HG02870 (cell line): ENCODE data around the gene POLR2M.

ENCODE experiments used
- ATAC-seq: cut with Tn5 transposase; IDR thresholded peaks from one replicate; pipeline ENCODE4 v1.9.1; 2021; ENCODE audit warnings: mild to moderate bottlenecking, moderate library complexity; ENCODE audit not compliant: unreplicated experiment

POLR2M gene

DNA sequence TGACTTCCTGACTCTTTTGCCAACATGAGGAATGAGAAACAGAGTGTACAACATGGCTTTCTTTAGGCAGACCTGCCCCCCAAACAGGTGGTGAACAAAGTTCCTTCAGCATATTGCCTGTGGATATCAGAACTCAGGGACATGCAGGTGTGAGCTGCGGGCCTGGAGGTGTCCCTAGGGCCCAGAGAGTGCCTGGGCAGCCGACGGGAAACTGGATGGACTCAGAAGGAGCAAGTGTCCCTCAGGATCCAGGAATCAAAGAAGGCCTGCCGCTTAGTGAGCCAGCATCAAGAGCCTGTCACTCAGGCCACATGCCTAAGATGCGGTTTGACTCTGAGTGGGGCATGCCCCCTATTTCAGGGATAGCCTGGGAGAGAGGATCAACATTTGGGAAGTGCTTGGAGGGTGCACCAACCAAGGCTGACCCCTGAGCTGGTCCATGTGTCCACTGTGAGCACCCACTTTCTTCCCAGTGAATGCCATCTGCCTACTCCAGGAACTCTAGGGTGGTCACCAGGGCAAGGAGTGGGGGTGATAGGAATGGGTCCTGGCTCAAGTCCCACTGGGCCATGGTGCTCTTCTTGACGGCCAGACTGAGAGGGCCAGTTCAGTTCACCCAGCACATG, 16.1 kb upstream of the POLR2M start:
- ATAC-seq: no peak

DNA sequence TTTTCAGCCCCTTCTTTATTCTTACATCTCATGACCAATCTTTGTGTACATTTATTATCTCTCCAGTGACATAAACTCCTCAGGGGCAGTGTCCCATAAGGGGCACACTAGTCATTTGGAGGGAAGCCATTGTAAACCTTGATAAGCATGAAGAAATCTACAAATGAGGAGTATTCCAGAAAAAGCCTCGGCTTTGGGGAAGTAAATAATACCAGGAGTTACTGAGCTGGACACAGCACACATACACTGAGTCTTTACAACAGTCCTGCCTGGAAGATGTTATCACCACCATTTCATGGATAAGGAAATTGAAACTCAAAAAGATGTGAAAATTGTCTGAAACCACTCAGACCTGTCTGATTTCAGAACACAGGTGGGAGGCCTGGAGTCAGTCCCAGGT, 15.4 kb upstream of the POLR2M start:
- ATAC-seq: no peak

DNA sequence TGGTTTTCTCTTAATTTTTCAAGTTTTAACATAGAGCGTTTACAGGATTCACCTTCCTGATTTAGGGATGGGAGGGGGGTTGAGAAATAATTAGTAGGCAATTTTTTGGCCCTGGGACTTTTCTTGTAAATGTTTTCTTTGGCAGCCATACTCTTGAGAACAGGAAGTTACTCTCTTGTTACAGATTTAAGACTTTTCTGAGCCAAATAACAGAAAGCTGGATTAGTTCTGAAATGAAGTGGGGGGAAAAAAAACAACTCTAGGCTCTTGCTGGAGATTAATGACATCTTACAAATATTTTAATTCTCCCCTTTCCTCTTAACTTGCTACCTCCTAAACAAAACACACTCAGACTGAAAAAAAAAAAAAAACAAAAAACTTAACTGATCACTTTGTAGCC, 13.8 kb upstream of the POLR2M start:
- no peak for ATAC-seq

DNA sequence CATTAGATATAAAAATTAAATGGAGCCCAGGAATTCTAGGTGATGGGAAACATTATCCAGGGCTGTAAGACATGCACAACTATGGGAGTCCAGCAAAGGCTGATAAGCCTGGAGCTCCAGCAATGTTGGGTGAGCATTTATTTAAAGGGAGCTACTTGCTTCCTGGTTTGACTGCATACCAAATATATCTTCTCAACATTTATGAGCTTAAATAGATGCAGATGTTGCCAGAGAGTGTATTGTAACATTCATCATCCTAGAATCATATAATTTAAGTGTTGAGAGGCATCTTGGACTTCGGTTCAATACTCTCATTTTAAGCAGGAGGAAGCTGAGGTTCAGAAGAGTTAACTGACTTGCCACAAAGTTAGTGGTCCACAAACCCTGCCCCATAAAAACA, 12.2 kb upstream of the POLR2M start:
- no peak for ATAC-seq

DNA sequence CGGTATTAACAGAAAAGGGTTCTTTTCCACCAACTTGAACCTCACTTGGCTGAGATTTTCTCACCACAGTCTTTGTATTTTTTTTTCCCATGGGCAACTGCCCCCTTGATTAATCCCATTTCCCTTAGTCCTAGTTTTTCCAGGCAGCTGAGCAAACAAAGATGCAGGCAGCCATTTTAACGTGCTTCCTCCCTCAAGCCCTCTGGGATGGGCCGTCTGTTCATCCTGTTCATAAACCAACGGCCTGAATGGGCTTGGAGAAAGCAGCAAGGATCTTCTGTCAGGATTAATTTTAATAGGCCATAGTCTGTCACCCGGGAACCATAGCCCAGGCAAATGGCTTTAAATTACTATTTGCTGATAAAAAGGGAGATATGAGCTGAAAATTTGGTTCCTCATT, 10.4 kb upstream of the POLR2M start:
- no peak for ATAC-seq

DNA sequence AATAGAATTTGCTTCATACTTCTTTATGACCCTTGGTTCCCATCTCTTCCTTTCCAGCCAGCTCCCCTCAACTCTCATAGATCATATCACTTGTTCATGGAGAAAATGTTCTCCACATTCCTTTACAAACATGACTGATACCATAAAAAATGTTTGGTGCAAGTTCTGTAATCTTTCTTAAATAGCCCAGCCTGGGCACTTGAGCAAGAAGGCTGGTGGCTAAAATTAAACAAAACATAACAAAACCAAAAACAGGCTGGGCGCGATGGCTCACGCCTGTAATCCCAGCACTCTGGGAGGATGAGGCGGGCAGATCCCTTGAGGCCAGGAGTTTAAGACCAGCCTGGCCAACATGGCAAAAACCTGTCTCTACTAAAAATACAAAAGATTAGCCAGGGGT, 8.9 kb upstream of the POLR2M start:
- ATAC-seq: no peak

DNA sequence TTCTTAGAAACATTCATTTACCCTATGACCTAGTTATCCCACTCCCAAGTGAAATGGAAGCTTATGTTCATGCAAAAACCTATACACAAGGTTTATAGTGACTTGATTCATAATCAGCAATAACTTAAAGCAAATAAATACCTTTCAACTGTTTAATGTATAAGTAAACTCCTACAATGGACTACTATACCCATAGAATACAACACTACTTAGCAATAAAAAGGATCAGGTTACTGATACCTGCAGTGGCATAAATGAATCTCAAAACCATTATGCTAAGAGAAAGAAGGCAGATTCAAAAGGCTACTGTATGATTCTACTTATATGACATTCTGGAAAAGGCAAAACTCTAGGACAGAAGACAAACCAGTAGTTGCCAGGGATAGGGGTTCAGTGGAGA, 8.3 kb upstream of the POLR2M start:
- no peak for ATAC-seq

DNA sequence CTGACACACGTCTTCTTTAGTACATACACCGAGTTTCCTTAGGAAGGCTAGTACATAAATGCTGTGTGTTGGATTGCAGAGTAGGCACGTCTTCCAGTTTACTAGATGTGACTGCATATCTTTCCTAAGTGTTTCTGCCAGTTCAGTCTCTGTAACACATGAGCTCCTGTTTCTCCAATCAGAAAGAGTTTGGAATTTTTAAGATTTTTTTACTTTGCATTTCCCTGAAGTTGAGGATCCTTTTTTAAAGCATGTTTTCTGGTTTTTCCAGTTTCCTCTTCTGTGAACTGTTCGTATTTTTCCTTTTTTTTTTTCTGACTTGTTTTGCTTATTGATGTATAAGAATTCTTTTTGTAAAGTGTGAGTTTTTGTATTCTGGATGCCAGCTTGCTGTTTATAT, 7.5 kb upstream of the POLR2M start:
- ATAC-seq: no peak

DNA sequence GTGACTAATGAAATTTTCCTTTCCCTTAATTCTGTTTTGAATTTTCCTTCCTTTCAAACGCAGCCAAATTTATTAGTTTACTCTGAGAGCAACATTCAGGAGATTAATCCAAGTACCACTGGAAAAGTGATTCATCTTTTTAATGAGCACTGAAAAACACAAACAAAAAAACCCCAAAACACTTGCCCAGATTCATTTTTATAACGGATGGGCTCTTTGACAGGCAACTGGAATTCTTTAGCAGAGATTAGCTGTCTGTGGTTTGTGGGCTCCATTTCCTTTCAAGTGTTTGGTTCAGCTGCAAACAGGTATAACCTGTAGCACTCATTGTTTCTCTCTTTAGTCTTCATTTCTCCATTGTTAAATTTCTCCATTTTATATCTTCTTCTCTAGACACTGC, 3.1 kb upstream of the POLR2M start:
- no peak for ATAC-seq

DNA sequence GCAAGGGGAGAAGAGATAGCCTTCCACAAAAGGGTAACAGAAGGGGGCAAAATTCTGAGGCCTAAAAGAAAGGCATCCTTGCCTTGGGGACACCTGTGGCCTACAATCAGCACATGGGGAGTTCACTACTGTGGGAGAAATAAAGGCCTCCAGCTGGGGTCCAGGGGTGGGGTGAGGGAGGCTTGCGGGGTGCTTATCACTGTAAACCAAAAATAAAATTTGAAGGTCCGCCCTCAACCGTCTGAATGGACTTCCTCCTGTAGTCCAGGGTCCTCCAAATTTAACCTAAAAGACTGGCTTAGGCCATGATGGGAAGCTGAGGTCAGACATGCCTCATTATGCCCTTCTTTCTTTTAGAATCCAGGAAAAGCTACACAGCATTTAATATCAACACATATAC, 2.1 kb upstream of the POLR2M start:
- no peak for ATAC-seq

DNA sequence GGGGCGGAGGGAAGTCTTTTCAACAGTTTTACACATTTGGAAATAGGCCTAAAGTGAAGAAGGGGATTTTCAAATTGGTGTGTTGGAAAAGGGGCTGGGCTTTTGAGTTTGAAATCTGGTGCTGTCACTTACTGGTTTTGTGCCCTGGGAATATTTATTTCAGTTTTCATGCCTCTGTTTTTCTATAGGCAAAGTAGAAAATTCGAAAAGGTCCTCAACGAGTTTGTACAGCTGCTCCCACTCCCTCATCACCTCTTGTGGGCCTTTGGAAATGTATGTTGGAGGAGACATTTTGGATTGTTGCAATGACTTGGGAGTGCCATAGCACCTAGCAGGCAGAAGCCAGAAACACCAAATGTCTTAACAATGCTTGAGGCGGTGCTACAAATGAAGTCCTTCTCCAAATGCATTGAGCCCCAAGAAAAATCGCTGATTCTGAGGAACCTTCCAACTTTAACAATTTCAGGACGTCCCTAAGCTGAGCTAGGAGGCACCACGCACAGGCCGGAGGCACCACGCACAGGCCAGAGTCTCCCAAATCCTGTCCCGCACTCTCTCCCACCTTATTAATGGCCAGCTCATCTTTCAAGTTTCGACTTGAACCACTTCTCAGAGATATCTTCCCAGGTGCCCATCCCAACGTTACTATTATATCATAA, 639 bp upstream of the POLR2M start:
- no peak for ATAC-seq

DNA sequence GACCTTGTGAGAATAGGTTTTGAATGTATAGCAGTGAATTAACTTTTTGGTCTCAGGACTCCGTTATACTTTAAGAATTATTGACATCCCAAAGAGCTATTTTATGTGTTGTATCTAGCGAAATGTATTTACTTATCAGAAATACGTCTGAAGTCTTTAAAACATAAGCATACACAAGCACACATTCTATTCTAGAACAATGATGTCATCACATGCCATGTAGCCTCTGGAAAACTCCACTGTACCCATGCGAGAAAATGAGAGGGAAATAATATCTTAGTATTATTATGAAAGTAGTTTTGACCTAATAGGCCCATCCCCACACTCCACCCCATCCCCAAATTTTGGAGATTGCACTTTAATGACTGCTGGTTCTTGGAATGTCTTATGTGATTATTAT, 1.5 kb downstream of the POLR2M start:
- ATAC-seq: no peak

DNA sequence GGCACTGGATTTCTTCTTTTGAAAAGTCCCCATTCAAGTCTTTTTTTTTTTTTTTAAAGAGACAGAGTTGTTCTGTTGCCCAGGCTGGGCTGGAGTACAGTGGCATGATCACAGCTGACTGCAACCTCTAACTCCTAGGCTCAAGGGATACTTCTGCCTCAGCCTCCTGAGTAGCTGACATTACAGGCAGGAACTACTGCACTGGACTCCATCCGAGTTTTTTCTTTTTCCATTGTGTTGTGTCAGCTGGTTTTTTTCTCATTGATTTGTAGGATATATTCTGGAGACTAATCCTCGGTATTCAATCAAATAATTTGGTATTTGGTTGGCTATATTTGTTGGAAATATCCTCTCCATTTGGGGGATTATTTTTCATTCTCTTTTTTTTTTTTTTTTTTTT, 11.8 kb downstream of the POLR2M start:
- no peak for ATAC-seq

DNA sequence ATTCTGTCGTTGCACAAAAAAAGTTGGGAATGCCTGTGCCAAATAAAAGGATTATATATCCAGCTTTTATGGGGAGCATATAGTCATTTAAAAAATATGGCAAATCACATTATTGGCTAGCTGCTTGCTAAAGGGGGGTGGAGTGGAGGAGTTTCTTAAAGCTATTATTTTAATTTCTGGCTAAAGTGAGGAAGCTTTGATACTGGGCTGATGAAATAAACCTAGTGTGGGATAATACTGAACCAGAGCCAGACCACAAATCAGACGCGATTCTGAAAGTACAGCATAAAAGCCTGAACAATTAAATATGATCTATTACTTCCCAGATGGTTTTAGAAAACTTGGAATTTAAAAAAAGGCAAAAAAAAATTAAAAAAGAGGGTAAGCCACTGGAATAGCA, 14.4 kb downstream of the POLR2M start:
- ATAC-seq: no peak

DNA sequence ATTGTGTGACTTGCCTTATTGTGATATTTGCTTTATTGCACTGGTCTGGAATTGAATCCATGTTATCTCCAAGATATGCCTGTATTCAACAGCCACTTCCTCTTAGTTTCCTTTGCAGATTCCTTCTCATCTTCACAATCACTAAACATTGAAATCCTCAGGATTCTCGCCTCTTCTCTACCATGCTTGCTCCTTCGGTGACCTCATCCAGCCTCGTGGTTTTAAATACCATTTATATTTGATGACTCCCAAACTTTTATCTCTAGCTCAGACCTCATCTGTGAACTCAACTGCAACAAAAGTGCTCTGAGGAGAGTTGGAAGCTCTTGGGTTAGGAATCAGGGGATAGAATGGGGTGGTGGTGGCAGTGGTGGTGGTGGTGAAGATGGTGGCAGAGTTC, 19.9 kb downstream of the POLR2M start:
- no peak for ATAC-seq

DNA sequence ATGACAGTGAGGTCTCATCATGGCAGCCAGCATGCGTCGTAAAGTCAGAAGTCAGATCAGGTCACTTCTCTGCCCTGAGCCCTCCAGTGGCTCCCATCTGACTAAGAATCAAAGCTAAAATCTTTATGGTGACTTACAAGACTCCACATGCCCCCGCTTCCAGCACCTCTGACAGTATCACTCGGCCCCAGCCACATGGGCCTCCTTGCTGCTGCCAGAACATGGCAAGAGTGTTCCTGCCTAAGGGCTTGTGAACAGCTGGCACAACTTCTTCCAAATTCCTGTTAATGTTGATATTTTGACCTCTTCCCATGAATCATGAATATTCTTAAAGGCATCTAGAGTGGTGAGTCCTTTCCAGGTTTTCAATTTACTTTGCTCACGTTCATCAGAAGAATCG, 20.5 kb downstream of the POLR2M start:
- ATAC-seq: no peak

DNA sequence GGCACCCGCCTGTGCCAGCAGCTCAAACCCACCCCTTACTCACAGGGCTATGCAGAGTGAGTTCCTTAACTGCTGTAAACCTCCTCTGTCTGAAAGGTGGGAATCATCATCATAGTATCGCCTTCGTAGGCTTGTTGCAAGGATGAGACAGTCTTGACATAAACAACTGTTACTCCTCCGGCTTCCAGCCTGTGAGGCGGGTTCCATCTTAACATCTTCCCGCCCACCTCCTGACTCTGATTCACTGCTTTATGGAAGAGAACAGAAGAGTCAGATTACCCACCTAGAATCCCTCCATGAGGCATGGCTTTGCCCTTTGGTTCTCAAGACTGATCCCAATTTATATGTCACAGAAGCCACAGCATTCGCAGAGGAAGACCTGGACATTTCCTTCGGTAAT, 21.9 kb downstream of the POLR2M start:
- no peak for ATAC-seq

DNA sequence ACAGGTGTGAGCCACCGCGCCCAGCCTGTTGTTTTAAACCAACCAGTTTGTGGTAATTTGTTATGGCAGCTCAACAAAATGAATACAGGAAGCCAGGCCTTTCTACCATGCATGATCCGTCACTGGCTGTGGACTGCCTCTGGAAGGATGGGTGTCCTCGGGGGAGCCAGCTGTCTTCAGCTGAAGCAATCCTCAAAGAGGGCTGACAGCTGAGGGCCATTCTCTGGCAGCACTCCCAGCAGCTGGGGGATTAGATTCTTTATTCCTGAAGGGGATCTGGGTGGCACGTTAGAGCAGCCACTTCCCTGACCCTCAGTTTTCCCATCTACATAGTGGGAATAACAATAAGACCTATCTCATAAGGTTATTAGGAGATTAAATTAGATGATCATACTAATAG, 24.4 kb downstream of the POLR2M start:
- ATAC-seq: no peak

DNA sequence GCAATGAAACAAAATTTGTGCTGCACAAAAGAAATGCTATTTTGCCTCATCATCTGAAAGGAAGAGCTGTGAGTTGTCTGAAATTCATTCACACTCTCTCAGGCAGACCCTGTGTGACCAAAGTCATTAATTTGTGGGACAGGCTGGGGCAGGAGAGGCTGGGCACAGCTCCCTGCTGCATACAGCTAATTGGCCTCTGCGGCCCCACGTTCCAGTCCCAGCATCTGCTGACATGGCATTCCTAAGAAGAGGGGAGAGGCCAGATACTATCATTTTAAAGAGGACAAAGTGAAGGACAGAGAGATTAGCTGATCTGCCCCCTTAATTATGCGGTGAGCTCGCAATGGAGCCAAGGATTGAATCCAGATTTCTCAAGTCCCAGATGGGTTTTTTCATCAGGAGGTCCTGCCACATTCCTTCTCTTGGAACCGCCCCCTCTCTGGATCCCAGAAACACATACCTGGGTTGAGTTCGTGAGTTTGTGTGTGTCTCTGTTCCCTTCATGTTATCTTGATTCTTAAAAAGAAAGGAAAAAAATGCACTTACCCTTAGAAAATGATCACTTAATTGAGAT, 25.1 kb downstream of the POLR2M start:
- no peak for ATAC-seq

DNA sequence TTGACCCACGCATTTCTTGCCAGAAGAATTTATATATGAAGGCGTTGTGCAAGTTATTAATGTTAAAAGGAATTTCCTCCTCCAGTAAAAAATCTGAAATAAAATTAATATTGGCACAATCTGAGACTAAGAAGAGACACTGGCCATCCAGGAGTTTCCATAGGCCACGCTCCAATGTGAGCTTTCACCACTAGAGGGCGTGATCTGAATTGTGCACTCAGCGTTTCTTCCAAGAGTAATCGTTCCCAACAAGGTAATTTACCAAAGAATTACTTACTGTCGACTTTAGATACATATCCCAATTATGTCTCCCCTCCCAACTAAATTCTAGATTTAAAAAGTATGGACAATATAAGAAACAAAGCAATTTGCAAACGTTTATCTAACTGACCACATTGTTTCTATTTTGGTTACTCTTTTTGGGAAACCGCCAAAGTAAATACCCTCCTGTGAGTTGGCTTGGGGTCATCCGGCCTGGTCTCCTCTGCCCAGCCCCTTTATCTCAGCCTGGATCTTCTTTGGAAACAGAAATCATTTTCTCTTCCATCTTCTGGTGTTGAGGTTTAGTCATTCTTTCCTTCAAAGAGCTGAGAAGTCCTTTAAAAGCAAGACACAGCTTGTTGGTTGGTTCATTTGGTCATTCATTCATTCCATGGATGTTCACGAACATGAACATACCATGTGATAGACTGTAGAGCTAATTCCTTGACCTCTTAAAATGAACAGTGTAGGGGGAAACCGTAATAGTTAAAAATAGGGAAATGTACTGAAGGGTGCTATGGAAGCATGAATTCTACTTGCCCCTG, 26.2 kb downstream of the POLR2M start:
- ATAC-seq: no peak

DNA sequence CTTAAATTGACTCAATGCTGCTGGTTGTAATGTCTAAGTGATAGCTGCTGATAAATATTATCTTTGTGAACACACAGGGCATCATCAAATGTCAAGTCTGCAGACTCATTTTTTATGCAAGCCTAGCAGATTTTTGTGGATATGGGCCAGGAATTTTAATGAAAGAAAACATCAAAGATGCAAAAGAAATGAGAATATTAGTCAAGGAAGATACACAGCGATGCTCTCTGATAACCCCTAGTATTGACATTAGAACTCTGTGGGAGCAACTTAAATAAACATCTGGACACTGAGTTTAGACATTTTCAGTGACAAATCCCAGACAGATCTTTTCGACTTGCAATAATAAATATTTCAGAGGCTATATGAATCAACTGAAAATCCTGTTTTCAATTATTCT, 28.3 kb downstream of the POLR2M start:
- ATAC-seq: no peak

DNA sequence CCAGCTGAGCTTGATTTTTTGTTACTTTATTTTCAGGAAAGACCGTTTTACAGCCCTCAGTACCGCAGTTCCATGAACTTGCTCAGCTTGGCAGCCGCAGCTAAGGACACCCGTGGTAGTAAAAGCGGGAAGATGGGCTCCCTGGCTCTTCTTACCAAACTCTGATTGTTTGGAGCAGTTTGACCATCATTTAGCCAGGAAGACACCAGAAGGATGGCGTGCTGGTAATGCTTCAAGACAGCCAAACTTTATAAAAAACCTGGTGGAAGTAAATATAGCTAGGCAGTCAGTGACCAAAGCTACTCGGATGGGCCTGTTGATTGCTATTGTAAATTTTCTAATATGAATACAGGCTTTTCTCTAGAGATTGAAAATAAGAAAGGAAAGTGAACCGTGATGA, 28.9 kb downstream of the POLR2M start:
- ATAC-seq: no peak
